HFF-Myc (cell line): ENCODE results near the gene DDR2.

ENCODE experiments used
- DNase-seq: peaks from one replicate; pipeline ENCODE4 v3.0.0-alpha.2; 2011; ENCODE audit warnings: low read depth; ENCODE audit errors: extremely low read depth
- H3K4me3 ChIP-seq: replicated peaks from 2 replicates; pipeline ENCODE4 v1.5.1; 2011; ENCODE audit warnings: low read depth, mild to moderate bottlenecking, control low read depth, low read length
- TF ChIP-seq, protein P1 (sequence below): IDR thresholded peaks from 2 replicates; pipeline ENCODE4 v1.5.1; 2012; ENCODE audit warnings: mild to moderate bottlenecking, low read depth, low read length, control low read depth; ENCODE audit errors: missing control alignments

Gene DDR2

DNA sequence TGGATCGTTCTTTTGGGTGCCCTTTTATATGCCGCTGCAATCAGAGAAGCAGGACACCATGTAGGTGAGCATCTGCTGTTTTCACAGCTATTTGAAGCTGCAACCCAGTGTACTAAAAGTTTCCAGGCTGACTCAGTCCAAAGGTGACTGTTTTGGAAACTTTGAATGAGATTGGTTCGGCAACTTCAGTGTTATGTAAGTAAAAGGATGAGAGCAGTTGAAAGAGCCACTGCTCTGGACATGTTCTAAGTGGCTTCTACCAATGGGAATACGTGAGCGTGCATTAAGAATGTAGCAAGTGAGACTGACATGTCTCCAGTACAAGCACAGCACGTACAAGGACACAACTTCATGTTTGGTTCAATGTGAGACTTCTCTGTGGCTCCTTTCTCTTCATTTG lies 55.6 kb downstream of the DDR2 start:
- H3K4me3 ChIP-seq: no peak overlapping the region
- no peak for DNase-seq
- TF ChIP-seq, protein P1, sequence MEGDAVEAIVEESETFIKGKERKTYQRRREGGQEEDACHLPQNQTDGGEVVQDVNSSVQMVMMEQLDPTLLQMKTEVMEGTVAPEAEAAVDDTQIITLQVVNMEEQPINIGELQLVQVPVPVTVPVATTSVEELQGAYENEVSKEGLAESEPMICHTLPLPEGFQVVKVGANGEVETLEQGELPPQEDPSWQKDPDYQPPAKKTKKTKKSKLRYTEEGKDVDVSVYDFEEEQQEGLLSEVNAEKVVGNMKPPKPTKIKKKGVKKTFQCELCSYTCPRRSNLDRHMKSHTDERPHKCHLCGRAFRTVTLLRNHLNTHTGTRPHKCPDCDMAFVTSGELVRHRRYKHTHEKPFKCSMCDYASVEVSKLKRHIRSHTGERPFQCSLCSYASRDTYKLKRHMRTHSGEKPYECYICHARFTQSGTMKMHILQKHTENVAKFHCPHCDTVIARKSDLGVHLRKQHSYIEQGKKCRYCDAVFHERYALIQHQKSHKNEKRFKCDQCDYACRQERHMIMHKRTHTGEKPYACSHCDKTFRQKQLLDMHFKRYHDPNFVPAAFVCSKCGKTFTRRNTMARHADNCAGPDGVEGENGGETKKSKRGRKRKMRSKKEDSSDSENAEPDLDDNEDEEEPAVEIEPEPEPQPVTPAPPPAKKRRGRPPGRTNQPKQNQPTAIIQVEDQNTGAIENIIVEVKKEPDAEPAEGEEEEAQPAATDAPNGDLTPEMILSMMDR: no peak

- TF ChIP-seq, protein P1: no peak
- H3K4me3 ChIP-seq: no peak overlapping the region
- DNase-seq: no peak
These were observed 56.3 kb downstream of the DDR2 start for GRCh38 chr1:162688521-162688920.

DNA sequence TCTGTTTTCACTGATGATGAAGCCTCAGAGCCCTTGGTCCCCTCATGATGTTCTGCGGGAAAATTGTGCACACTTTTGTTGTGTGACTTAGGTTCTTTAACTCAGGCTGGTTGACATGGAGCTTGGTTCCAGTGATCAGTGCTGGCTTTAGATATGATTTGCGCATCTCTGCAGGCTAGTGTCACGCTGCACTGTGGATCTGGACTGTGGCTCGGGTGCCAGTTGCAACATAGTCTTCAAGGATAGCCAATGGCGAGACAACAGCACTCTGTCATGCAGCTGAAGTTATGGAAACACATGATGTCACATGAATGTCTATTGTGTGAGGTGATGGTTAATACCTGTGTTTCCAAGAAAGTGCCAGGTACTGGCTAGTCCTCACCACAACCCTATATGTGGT lies 56.7 kb downstream of the DDR2 start:
- DNase-seq: no peak
- H3K4me3 ChIP-seq: no peak overlapping the region
- TF ChIP-seq, protein P1: no peak

- TF ChIP-seq, protein P1: no peak
- no peak for DNase-seq
- H3K4me3 ChIP-seq: no peak overlapping the region
These were observed 57.7 kb downstream of the DDR2 start for GRCh38 chr1:162689745-162690671.

DNA sequence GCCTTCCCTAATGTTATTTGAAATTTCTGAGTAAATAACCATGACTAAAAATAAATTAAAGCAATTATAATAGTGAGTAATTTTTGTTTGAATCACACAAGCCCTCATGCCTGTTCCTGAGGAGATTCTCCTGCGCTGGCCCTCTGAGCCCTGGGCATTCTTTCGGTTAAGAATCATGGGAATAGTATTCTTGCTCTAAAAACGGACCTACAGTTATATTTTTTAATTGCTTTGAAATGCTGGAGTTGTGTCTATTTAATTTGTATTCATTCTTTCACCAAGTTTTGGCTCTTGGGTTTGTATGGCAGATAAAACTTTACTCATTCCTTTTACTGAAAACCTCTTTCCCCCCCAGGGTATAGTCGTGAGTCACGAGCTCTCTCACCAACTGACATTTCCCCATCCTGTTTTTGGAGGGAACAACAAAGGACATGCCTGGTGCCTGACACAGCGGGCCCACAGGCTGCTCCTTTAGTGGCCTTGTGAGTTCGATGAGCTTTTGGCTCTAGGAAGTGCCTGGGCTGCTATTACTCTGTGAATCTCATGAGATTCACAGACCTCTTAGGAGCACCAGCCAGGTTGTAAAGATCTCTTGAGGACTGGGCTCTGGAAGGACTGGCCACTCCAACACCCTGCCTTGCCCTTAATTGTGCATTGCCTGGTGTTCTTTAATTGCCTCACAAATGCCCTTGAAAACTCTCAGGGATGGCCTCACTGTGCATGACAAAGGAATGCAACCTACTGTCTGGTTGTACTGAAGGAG lies 58.6 kb downstream of the DDR2 start:
- TF ChIP-seq, protein P1: no peak
- H3K4me3 ChIP-seq: no peak overlapping the region
- DNase-seq: peak; percentile 80

DNA sequence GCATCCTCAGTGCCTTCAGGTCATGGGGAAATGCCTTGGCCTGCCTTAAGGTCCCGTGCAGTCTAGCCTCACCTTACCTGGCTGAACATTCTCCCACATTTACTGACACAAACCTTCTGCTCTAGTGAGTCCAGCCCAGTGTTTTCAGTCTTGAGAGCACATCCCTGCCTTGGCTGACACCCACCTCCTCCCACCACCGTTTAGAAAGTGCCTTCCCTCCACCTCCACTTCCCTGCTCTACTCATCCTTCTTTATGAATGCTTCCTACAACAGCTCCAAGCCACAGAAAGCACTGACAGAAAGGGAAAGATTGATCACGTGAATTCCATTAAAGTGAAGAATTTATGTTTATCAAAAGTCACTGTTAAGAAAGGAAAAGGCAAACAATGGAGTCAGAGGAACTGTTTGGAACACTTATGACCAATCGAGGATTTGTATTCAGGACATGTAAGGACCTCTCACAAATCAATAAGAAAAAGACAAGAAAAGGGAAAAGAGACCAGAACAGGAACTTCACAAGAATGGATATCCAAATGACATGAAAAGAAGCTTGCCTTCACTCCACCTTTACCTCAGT lies 59.8 kb downstream of the DDR2 start:
- H3K4me3 ChIP-seq: no peak overlapping the region
- no peak for DNase-seq
- TF ChIP-seq, protein P1: no peak
